CD4-positive, alpha-beta T cell treated with Interleukin-4 for 4 hours (primary cell): ENCODE data around the gene PRPF4.

Experiments
- DNase-seq: peaks from one replicate; pipeline ENCODE4 v3.0.0-alpha.2; 2020

The PRPF4 gene

DNA sequence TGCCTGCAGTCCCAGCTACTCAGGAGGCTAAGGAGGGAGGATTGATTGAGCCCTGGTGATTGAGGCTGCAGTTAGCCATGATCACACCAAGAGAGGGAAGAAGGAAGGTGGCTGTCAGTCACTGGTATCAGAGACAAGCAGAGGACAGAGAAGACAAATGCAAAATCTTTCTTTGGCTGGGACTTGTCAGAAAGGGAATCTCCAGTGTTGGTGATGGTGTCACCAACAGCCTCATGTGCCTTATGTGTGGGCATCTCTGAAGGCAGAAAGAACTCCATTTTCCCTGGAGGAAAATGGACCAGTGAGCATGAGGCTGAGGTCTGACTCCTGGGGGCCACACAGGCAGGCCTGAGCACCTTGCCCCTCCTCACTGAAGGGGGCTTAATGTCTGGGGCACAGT is 39.8 kb downstream of the PRPF4 start:
- DNase-seq = no peak

DNA sequence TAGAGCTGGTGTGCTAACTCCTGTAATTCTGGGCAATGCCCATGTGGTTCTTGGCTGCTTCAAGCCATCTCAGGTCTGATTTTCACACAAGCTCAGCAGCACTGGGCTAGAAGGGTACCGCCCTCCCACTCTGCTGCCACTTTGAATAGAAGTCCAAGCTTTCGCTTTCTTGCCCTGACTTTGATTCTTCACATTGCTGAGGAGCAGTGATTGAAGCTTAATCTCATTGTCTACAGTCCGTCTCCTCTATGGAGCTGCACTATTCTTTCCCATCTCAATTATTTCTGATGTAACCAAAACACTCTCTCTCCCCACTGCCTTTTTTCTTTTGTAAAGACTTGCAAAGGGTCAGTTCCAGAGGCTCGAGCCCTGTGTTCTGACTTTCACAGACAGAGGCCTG is 40.6 kb downstream of the PRPF4 start:
- no peak for DNase-seq

DNA sequence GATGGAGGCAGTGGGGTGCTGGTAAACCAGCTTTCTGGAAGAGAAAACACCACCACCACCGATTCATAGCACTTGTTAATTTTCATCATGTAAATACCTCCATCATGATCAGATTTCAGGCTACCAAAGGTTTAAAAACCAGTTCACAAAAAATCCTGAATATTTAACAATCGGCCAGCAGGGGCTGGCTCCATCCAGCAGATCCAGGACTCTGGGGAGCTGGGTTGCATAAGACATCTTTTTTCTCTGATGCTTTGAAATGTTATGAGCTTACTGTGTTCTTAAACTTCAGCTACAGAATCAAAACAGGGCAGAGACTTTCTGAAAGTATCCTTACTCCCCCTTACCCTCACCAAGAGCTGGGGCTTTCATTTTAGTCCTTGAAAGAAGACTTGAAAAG is 42.3 kb downstream of the PRPF4 start:
- no peak for DNase-seq

DNA sequence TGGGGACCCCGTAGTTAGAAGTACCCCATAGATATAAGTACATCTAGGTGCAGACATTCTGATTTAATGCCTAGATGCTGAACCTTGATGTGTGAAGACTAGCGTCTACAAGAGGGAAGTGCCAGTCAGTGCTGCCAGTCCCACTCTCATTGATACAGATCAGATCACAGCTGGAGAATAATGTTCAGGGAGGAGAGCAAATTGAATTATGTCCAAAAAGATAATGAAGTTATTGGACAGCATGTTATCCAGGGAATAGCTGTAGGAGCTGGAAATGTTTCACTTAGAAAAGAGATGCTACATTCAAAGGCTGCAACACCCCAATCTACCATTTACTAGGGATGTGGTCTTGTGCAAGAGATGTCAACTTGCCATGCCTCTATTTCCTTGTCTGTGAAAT is 43.6 kb downstream of the PRPF4 start:
- no peak for DNase-seq

DNA sequence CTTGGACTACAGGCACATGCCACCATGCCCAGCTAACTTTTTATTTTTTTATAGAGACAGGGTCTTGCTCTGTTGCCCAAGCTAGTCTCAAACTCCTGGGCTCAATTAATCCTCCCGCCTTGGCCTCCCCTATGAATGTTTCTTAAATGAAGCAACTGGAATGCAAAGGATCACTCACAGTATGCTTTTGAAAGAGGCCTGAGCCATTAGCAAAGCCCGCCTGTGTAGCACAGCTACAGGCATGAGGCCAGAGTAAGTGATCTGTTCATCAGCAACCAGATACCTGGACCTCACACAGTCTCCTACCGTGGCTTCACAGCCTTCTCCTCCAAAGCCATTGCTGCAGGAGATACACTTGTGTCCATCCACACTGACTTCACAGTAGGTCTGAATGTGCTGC is 44.6 kb downstream of the PRPF4 start:
- DNase-seq = no peak

DNA sequence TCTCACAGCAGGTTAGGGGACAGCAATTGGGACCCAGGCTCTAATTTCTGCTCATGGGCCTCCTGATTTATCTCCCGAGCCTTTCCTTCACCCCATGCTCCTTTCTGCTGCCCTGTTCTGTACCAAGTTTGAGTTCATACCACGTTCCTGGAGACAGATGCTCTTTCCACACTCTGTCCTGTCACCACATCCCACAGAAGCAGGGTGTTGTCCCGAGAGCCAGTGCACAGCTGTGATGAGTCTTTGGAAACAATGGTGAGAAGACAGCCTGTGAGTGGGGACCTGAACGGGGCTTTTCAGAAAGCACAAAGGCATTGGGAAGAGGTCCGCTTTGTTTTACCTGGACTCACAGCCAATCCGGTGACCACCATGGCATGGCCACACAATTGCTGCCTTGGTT is 47.2 kb downstream of the PRPF4 start:
- DNase-seq = no peak

DNA sequence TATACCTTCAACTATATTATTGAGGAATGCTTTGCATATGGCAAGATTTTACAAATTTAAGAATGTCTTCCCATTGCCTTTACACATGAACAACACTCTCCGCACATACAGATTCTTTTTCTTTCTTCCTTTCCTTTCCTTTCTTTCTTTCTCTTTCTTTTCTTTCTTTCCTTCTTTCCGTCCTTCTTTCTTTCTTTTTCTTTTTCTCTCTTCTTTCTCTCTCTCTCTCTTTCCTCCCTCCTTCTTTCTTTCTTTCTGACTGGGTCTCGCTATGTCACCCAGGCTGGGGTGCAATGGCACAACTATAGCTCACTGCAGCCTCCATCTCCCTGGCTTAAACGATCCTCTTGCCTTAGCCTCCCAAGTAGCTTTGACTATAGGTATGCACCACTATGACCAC is 50.8 kb downstream of the PRPF4 start:
- no peak for DNase-seq

DNA sequence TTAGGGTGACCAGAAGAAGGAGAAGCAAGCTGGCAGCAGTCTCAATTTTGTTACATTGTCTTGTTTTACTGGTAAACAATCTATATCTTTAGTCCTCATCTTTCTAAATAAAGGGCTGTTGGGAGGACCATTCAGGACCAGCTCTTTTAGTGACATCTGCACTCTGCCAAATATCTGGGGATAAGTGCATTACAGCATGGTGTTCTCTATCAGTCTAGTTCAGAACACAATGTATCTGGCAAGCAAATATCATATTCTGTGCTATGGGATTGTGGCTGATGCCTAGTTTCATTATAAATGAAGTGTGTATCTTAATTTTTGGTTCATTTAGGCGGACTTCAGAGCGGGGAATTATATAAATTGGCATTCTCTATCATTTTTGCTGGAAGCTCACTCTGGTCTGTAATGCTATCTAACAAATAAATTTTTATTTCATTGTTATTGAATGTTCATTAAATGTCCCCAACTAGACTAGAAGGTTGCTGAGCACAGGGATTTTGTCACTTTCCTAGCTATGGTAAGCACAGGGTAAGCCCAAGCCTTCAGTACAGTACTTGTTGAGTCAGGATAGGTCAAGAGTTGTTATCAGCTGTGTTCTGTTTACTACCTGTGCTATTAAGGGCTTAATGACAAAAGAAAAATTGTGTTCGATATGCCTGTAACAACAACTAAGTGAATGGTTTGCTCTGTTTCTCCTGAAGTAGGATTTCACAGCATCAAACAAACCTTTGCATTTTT is 52.8 kb downstream of the PRPF4 start:
- no peak for DNase-seq

DNA sequence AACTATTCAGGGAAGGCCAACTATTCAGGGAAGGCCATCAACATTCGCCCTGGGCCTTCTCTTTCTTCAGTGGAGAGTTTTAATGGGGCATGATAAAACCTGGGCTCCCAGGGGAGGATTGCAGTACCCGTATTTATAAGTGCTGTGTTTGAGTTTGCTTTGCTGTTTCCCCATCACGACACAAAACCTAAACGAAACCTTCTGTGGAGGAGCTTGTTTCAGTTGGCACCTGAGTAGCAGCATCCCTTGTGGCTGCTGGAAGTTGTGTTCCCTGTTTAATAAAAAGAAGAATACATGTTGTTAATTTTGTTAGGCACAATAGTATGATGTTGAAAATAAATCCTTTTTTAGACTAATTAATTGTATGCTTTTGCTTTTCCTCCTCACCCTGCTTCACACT is 56.3 kb downstream of the PRPF4 start:
- DNase-seq = no peak

DNA sequence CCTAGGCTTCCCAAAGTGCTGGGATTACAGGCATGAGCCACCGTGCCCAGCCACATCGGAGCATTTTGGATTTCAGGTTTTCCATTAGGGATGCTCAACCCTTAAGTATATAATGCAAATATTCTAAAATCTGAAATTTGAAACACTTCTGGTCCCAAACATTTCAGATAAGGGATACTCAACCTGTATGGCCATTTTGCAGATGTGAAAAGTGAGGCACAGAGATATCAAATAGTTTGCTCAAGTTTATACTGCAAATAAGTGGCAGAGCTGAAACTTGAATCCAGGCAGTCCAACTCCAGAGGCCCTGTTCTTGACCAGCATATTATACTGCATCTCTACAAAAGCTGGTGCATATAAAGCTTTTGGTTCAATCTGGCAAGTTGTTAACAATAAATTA is 62.3 kb downstream of the PRPF4 start:
- DNase-seq = no peak

DNA sequence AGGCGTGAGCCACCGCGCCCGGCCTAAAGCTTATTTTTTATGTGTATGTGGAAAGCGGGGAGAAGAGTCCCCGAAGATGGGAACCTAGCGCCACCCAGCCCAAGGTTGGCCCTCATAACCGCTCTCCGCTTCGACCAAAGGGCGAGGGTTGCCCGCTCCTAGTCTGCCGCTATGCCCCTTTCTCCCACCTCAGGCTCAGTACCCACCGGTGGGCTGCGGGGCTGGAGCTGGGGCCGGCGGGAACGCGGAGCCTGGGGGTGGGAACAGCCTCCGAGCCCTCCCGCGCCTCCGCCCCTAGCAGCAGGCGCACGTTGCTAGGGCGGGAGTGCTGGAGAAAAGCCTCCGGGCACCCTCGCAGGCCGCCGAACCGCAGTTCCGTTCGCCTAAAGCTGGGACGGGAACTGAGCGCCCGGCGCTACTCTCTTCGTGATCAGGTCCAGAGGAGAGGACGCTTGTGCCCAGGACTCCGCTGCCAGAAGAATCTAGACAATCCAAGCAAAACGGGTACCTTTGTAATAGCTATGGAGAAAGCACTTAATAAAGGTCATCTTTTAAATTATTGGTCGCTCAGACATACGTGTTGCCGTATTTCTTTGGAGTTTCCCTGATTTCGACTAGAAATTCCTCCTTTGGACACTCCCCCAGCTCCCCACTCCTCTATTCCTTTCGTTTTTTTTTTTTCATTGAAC is 64.7 kb downstream of the PRPF4 start, which contains the start of gene WDR31:
WDR31 (minus strand) TSS at position 265 of the 689 bp plus-strand sequence. CDS start 8,253 bp downstream, outside the sequence.
- DNase-seq = peak; percentile 77

DNA sequence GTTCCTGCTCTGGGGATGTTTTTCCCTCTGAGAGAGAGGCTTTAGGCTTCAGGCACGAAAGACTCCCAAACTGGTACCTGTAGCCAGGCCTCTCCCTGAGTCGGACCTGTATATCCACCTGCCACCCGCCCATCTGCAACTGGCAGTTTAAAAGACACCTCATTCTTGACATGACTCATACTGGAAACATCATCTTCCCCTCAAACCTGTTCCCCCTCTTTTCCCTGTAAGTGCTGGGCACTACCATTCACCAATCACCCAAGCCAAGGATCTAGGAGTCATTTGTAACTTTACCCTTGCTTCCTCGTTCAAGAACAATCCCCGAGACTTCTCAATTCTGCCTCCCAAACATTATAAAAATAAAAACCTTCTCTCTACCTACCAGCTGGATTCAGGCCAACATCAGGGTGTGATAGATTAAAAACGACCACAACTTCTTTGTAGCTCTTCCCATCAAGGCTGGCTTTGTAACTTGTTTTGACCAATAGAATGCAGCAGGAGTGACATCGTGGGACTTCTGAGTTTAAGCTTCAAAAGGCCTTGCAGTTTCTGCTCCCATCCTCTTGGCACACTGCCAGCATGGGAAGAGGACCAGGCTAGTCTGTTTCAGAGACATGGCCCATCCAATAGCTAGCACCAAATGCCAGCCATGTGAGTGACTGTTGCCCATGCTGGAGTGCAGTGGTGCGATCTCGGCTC is 66.4 kb downstream of the PRPF4 start:
- DNase-seq = peak; percentile 18
